ENCODE data around the gene ARSI.

ARSI gene

DNA sequence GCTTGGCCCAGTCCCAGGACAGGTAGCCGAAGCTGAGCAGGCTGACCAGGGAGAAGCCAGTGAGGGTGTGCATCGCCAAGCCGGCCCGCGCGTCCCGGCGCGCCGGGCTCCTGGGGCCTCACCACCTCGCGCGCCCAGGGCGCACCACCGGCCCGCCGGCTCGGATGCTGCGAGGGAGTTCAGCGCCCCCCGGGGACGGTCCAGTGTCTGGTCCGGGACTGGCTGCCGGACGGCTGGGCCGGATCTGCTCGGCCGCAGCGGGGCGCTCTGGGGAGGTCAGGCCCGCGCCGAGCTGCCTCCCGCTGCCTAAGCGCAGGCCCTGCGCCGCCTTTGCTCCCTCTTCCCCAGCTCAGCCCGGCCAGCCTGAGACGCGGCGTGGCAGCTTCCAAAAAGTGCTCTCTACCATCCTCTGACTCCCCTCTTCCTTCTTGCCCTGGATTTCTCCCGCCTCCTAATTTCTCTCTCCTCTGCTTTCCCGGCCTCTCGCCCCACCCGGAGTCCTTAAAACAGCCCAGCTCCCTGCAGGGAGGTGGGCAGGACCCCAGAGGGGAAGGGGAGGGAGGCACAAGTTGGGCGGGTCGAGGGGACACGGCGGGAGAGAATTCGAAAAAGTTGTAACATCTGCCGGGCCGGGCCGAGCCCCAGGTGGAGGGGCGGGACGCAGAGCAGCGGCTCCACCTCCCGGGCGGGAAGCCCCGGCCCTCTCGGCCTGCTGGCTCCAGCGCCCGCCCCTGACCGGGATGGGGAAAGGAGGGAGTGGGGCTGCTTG is at the start of gene ARSI:
Gene ARSI, minus strand, starts transcription at position 605 of the 769 bp plus-strand sequence. Its CDS starts 532 bp downstream, at position 73.
- no peak for DNase-seq (ENCODE audit: low spot score)

DNA sequence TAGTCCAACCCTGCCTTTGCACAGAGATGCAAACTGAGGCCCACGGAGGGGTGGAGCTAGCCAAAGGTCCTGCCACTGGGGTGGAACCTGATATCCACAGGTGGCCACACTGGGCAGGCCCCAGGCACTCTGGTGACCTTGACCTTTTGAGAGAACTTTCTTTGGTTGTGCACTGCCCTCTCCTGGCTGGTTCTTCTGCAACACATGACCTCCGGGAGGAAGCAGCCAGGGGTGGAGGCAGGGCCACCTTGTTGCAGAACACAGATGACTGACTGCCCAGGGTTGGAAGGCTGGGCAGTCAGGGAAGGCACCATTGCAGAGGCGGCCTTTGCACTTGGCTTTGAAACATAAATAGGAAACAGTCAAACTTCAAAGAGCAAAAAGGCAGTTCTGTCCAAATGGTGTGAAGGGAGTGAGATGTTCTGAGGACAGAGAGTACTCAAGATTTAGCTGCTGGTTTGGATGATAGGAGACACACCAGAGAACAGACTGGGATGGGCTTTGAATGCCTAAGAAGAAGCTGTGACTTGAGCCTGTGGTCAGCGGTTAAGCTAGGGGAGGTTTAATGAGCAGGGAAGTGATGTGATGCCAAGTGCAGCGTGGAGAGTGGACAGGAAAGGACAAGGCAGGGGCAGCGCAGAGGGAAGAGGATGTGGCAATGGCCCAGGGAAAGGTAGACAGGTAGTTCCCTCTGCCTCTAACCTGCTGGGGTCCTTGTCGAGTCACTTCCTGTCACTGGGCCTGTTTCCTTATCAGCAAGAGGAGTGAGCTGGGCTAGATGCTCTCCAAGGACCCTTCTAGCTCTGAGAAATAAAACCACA is 48.0 kb upstream of the ARSI start:
- DNase-seq (ENCODE audit: low spot score), result peak; percentile 35

DNA sequence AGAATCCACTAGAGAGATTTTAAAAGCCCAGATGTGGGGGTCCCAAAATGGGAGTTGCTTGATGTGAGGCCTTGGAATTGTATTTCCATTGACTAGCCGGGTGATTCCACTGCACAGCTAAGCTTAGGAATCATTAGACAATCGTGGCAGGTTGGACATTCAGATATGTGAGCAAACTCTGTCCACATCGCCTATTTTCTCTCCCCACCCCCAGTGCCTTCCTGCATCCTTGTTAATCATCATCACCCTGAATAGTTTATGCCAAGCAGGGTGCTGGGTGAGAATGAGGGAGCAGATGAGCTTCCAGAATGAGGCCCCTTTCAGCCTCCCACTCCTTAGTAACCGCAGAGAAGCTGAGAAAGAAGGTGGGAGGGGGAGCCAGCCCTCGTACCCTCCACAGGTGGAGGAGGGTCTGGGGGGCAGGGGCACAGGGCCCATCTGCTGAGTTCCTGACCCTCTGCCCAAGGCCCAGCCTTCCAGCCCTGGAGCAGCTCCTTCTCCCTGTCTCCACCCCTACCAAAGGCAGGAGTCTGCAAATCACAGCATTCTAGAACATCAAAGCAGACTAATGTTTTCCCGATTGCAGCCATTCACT is 47.1 kb upstream of the ARSI start:
- no peak for DNase-seq (ENCODE audit: low spot score)

DNA sequence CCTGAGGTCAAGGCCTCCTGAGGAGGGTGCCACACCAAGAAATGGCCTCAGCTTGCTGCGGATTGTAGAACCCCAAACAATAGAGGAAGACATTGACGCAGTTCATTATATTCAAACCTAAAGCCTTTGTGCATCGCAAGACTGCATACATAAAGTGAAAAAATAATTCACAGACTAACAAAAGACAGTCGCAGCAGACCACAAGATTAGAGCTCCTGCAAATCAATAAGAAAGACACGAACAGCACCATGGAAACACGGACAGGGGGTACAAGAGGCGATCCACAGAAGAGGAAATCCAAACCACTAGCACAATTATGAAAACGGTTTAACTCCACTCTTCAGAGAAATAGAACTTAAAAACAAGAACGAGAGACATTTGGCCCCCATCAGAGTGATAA is 44.7 kb upstream of the ARSI start:
- no peak for DNase-seq (ENCODE audit: low spot score)

DNA sequence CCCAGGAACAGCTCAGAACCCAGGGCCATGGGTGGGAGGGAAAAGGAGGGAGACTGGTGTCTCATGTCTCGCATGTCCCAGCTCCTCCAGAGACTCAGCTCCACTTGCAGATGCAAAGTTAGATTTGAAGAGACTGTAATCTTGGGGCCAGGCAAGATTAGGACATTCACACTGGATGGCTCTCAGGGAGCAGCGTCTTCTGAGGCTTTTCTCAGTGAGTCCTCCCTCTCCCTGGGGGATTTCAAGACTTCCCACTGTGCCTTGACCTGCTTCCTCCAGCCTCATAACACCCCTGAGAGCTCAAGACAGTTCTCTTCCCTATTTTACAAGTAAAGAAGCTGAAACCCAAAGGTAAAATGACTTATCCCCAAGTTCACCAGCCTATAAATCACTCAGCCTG is 44.3 kb upstream of the ARSI start:
- no peak for DNase-seq (ENCODE audit: low spot score)

DNA sequence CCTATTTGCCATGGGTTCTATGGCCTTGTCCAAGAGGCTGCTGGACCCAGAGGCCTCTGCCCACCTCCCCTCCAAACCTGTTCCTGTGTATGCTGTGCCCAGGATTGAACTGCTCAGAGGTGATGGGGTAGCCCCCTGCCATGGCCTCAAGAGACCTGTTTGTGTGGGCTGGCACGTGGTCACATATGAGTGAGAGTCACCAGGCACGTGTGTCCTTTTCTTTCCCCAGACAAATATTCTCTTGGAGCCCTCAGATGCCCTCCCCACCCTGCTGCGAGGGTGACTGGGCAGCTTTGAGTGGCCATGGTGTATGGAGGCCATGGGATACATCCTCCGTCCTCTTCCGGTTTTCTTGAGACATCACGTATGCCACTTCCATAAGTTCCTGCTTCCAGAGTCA is 43.9 kb upstream of the ARSI start:
- no peak for DNase-seq (ENCODE audit: low spot score)

DNA sequence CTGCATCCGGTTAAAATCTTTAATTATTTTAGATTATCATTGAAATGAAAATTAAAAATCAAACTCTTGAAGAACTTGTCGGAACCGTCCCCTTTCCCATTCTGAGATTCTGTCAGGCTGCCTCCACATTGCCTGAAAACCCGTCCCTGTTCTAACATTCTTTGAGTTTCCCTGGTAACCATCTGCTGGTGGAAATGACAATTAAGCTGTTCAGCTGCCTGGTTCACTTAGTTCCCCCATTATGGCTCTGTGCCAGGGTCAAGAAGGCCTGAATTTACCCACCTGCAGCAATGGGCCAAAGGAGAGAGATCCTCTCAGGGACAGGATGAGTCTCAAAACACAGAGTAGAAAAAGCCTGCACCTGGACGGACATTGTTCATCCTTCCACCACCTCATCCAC is 43.0 kb upstream of the ARSI start:
- no peak for DNase-seq (ENCODE audit: low spot score)

DNA sequence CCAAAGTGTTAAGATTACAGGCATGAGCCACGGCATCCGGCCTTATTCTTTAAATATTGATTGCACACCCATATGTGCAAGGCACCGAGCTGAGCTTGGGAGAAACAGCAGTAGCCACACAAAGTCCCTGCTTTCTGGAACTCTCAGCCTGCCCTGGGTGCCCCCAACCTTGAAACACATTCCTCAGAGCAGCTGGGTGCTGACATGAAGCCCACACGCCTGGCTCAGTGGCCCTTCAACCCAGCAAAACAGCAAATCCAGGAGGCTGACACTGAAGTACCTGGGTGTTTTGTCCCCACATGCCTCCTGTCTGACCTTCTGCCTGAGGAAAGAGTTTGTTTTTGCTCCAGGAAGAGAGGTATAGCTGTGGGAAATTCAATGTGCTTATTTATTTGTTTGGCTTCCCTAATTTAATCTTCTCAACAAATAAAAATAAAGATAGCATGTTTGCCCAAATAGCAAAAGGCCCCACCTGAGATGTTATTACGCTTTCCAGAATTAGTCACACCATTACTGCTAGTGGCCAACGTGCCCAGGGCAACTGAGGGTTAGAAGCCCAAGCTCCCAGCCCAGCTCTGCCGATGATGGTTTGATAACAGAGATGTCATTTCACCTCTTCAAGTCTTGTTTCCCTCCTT is 41.4 kb upstream of the ARSI start:
- DNase-seq (ENCODE audit: low spot score), result no peak

DNA sequence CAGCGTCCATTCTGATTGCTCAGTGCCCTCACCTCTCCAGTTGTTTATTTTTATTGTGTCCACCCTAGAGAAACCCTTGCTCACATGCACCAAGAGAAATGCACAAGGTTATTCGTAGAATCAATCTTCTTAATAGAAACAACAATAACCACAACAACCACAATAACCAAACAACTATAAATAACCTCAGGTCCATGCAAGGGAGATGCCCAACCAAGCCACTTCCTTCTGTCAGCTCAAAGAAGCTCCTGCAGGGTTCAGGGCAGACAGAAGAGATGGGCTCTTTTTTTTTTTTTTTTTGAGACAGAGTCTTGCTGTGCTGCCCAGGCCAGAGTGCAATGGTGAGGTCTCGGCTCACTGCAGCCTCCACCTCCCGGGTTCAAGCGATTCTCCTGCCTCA is 39.9 kb upstream of the ARSI start:
- no peak for DNase-seq (ENCODE audit: low spot score)

DNA sequence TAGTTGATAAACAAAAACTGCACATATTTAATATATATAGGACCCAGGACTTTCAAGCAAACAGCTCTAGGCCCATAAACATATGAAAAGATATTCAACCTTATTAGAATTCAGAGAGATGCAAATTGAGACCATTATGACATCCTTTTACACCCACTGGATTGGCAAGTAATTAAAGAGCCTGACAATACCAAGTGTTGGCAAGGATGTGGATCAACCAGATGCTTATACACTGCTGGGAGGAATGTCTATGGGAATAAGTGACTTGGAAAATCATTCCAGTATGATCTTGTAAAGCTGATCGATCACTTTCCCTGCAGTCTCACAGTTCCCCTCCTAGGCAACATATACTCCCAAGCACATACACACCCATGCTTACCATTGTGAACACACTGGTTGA is 39.3 kb upstream of the ARSI start:
- no peak for DNase-seq (ENCODE audit: low spot score)

DNA sequence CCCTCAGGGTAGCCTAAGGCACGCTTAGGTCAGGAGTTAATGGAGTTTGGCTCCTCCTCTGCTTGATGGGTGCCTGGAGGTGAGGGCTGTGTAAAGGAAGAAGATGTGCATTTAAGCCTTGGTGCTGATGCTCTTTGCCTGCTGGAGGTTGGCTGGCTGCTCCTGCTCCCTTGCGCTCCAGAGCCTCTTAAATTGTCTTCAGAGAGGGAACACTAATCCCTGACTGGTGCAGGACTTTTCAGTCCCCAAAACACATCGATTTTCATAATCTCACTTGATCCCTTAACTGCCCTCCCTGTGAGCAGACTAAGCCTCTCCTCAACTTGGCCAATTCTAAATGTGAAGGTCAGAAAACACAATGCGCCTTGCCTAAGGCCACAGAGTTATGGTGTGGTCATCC is 38.6 kb upstream of the ARSI start:
- DNase-seq (ENCODE audit: low spot score), result no peak

DNA sequence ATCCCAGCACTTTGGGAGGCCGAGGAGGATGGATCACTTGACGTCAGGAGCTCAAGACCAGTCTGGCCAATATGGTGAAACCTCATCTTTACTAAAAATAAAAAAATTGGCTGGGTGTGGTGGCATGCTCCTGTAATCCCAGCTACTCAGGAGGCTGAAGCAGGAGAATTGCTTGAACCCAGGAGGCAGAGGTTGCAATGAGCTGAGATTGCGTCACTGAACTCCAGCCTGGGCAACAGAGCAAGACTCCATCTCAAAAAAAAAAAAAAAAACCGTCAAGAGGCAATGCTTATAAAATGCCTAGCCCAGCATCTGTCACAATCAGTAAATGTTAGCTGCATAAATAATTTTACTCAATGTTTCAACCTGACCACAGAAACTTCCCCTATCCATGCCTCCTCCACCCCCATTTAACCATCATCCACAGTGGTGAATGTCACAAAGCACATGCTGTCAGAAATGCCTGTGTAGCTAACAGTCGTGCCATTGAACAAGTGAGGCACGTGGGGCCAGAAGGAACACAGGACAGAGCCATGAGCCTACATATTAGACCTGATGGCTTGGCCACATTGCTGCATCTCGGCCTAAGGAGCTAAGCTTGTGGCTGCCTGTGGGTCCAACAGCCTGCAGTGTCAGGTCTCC is 38.0 kb upstream of the ARSI start:
- DNase-seq (ENCODE audit: low spot score), result no peak

DNA sequence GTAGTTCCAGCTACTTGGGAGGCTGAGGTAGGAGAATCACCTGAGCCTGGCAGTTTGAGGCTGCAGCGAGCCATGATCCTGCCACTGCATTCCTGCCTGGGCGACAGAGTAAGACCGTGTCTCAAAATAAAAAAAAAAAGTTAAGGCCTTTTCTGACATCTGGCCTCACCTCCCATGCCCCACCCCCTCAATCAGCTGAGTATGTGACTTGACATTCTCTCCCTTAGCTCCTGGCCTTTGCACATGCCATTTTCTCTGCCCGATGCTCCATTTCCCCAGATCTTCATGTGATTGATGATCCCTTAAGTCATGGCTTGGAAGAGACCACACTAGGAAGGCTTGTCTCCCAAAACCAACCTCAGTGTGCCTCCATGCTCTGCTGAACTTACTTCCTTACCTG is 37.1 kb upstream of the ARSI start:
- no peak for DNase-seq (ENCODE audit: low spot score)

DNA sequence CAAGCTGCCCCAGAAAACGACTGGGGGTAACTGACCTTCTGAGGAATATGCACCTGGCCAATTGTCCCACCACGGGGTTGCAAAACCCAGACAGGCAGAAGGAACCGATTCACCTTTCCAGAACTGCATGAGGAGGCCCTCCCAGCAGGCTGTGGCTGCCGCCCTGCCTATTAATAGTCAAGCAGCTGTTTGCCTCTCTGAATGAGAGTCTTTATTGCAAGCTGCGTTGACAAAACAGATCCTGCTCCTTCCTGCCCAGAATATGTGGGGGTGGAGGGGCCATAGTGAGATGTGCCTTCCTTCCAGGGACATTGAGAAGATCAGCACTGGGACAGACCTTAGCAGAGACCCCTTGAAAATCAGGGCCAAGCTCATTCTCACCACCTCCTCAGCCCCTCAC is 36.5 kb upstream of the ARSI start:
- DNase-seq (ENCODE audit: low spot score), result no peak

DNA sequence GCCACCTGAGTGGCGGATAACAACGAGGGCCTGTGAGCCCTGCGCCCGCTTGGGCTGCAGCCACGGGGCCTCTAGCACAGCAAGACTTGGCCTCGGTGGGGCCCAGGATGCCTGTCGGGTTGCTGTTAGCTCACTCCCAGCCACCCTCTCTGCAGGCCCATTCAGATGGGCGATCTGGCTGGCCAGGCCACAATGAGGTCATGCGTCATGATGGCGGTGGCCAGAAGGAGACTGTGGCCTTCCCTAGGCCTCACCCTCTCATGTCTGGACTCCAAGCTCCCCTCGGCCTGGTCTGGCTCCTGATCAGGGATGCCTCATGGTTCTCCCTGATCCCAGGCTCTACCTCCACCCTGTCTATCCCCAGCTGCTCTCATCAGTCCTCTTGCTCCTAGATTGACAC is 35.8 kb upstream of the ARSI start:
- no peak for DNase-seq (ENCODE audit: low spot score)

DNA sequence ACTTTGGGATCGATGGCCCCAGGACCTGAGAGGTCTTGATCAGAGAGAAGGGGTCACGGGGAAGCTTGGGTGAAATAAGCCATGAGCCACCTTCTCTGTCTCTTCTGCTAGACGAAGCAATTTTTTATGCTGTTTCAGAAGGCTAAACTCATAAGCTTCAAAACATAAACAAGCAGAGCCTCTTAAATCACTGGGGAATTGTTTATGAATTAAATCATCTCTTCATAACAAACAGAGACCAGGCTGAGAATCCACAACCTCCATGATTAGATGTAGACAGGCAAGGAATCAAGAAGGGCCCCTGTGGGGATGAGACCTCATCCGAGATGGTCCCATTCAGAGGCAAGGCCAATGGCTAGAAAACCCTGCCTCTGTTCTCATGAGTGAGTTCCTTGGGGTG is 33.1 kb upstream of the ARSI start:
- DNase-seq (ENCODE audit: low spot score), result no peak

DNA sequence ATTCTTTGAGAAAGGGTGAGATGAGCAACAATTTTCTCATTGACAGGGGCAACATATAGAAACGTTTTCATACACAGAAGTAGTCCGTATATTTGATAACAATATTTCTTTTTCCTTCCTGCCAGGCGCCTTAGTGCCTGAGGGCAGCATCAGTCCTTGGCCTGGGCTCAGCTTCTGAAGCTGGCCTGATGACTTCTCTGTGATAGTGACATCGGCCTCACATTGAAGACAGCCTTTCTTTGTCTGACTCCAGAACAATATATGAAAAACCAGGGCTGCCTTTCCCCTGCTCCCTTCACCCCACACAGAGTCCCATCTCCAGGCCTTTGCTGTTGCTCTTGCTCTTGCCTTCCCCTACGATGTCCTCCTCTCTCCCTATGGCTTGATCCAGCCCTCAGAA is 30.7 kb upstream of the ARSI start:
- no peak for DNase-seq (ENCODE audit: low spot score)

DNA sequence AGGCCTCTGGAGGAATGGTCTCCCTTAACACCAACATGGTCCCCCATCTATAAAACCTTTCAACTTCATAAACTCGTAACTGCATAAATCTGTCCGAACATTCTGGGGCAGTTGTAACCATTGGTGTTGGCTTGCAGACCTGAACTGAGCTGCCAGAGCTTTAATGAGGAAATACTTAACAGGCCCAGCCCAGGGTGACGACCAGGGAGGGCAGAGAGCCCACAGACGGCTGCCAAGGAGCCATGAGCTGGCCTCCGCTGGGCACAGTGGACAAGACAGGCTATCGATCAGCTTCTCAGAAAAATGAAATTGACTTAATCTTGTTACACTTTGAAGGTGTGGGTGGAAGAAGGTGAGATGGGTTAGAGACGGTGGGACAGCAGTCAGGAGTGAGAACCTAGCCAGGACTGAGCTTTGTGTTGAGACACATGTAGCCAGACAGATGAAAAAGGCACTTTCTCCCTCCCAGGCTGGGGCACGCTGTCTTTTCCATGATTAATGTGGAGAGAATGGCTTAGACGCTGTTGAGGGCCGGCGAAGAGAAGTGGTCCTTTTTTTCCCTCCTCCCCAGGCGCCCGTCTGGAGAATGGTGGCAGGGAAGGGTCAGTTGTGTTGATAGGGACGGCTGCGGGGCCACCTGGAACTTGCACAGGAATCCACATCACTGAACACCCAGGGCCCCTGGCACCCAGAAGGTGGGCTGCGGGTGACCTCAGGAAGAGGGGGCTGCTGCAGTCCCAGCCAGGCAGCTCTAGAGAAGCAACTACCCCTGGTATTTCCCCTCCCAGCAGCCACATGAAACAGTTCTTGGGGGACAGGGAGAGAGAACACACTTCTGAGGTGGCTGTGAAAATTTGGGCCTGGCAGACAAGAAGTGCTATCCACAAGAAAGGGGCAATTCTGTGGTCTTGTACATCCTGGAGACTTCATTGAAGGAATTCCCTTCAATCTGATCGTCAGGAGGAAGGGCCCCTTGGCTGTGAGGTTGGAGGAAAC is 27.5 kb upstream of the ARSI start:
- DNase-seq (ENCODE audit: low spot score), result no peak

DNA sequence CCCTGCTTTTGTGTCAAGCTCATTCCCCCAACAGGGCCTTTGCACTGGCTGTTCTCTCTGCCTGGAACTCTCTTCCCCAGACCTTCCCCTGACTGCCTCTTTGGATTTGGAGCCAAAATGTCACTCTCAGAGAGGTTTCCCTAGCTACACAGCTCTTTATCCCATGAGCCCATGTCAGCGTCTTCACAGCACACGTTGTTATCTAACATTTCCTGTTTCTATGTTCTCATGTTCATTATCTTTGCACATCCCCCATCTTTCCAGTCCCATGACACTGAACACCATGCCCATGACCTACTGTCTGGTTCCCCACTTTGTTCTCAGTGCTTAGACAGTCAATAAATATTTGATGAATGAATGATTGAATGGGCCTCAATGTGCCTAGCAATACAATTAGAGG is 26.3 kb upstream of the ARSI start:
- no peak for DNase-seq (ENCODE audit: low spot score)

DNA sequence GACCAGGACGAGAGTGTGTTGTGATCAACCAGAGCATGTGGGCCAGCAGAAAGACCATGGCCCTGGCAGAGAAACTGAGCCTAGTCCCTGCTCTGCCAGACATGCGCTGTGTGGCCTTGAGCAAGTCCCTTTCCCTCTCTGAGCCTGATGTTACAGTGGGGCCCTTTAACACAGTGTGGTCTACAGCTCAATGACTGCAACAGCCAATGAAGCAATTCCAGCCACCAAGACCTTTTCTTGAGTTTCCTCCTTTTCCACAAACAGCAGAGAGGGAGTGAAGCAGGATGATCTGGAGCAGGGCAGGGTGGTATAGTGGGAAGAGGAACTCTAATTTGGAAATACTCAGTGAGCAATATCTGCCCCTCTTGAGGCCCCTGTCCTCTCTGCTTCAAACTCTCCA is 25.8 kb upstream of the ARSI start:
- DNase-seq (ENCODE audit: low spot score), result no peak

DNA sequence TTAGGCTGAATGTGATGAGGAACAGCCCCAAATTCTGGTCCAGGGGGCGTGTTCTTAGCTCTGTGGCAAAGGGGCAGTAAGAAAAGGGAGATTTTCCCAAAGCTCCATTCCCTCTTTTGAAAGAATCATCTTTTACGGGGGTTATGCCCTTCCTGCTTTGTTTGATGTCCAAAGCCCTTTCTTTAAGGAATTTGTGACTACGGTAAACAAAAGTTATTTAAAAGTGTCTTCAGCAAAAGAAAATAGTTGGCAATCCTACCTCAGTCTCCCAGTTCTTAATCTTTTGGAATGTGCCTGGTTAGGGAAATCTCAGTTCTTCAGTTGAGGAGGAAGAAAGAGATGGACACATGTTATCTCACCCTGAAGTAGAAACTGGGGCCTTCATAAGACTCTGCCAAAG is 24.4 kb upstream of the ARSI start:
- no peak for DNase-seq (ENCODE audit: low spot score)

All from LoVo (cell line).